NCI-H1048 (cell line): ENCODE data around the gene TSC2.
"Not testable (repeated sequence)": the region's sequence is repeated elsewhere in the genome, so short reads cannot be mapped to it uniquely, and the experiment has no call there.

Experiments used
- DNase-seq: peaks from one replicate; lab custom pipeline; 2025; lab: John Stamatoyannopoulos, UW

Gene TSC2

DNA sequence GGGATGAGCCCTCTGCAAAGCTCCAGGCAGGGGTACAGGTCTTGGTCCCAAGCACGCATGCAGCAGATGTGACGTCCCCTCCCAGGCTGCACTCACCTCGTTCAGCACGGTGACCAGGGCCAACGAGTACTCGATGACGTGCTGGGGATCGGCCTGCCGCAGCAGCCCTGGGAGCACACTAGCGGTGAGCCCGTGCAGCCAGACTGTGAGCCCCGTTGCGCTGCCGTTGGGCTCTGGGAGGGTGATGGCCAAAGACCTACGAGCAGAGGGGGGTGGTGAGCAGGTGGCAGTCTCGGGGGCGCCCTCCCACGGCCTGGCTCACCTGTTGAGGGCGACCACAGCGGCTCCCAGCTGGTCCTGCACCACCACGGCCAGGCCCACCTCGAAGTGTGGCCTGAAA is 58.0 kb downstream of the TSC2 start:
- not testable (repeated sequence) for DNase-seq

DNA sequence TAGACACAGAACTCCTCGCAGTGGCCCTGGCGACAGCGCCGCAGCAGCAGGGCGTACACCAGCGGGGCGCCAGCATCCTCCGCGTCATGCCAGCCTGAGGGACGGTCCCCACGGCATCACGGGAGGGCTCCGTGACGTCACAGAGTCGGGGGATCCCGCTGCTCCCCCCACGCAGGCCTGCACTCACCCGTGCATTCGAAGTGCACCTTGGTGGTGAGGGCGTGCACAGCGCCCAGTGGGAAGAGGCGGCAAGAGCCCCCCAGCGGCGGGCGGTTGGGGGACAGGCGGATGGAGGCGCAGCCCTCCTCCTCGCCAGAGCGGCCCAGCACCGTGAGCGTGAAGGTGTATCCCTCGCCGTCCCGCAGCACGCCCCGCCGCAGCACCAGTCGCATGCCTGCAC is 58.4 kb downstream of the TSC2 start:
- not testable (repeated sequence) for DNase-seq

GRCh38 chr16:2107121-2107790 is 59.5 kb downstream of the TSC2 start:
- DNase-seq, result not testable (repeated sequence)

DNA sequence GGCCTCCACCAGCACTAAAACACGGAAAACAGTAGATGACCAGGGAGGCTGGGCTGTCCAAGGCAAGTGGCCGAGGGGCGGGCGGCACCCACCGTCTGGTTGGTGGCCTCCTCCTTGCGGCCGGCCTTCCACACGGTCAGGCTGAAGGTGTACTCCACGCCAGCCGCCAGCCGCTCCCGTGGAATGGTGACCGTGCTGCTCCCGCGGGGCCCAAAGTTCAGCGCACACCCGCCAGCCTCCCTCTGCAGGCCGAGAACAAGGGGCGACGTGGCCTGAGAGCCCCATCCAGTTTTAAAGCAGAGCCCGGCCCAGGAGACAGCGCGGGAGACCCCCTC is 60.0 kb downstream of the TSC2 start:
- not testable (repeated sequence) for DNase-seq

GRCh38 chr16:2108446-2109270 is 60.9 kb downstream of the TSC2 start:
- DNase-seq, result not testable (repeated sequence)

GRCh38 chr16:2109271-2109580 is 61.4 kb downstream of the TSC2 start:
- not testable (repeated sequence) for DNase-seq

GRCh38 chr16:2109872-2110271 is 62.1 kb downstream of the TSC2 start:
- not testable (repeated sequence) for DNase-seq

- not testable (repeated sequence) for DNase-seq
These were observed 62.7 kb downstream of the TSC2 start for GRCh38 chr16:2110332-2111008.

DNA sequence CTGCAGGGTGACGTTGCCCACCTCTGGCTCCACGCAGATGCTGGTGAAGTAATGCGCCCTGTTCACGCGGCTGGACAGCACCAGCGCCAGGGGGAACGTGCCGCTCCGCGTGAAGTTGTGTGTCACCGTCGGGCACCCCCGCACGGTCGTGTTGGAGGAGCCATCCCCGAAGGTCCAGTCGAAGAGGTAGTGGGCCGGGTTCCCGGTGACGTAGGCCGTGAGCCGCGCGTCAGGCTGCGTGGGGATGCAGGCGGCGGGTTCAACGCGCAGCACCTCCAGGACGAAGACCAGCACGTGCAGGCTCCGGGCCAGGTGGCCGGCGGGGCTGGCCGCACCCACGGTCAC is 63.2 kb downstream of the TSC2 start:
- not testable (repeated sequence) for DNase-seq

DNA sequence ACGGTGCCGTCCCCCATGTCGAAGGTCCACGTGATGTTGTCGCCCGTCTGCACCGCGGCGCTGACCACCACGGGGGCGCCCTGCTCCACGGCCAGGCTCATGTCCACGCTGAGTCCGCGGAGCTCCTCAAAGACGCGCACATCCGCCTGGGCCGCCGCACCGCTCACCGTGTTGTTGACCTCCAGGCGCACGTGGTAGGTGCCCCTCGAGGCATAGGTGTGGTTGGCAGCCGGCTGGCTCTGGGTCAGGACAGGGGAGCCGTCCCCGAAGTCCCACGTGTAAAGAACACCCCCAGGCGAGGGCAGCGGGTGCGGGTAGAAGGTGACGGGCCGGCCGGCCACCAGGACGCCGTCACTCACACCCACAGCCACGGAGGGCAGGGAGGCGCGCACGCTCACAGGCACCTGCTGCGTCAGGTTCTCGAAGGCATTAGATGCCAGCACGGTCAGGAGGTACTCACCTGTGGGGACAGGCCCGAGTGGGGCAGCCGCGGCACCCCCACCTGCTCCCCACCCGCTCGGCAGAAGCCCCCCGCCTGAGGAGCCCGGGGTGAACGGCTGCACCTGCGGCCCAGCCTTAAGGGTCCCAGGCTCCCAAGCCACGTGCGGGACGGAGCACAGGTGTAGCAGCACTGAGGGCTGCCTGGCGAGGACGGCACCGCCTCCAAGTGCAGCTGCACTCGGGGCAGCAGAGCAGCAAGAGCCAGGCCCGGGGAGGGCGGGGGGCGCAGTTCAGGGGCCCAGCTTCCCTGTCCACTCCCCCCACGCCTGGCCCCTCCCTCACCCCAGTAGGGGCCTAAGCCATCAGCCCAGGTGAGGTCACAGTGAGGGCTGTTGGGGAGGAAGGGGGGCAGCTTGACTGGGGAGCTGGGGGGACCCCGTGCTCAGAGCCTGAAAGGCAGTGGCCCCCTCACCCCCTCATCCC is 63.9 kb downstream of the TSC2 start:
- not testable (repeated sequence) for DNase-seq

DNA sequence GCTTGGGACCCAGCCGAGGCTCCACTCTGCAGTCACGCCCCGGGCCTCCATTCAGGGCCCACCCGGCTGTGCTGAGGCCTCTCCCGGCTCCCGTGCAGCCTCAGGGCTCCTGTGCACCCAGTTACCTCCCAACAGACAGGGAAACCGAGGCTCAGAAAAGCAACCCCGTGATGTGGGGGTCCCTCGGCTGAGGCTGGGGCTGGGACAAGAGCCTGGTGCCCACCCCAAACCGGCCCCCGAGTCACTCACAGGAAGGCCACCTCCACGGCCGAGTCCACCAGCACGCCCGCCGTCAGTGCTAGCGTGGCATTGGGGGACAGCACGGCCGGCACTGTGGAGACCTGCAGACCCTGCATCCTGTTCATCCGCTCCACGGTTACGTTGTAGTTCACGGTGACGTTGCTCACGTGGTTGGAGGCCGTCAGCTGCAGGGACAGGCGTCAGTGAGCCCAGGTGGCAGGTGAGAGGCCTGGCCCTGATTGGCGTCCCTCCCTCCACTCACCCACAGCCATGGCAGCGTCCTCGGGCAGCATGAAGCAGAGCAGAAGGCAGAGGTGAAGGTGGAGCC is 64.8 kb downstream of the TSC2 start:
- not testable (repeated sequence) for DNase-seq

DNA sequence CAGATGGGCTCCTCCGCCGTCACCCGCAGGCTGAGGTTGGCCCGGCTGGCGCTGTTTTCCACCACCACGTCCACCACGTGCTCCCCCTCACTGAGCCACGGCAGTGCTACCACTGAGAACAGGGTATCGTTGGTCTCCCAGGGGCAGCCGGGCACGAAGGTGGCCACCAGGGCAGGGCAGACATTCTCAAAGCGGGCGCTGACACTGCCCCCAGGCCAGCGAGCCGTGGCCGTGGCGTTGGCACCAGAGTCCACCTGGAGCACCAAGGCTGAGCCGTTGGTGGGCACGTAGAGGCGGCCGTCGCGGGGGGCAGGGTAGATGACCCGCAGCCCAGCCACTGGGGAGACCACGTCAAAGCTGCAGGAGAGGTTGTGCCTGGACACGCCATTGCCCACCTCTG is 66.4 kb downstream of the TSC2 start:
- DNase-seq, result not testable (repeated sequence)

DNA sequence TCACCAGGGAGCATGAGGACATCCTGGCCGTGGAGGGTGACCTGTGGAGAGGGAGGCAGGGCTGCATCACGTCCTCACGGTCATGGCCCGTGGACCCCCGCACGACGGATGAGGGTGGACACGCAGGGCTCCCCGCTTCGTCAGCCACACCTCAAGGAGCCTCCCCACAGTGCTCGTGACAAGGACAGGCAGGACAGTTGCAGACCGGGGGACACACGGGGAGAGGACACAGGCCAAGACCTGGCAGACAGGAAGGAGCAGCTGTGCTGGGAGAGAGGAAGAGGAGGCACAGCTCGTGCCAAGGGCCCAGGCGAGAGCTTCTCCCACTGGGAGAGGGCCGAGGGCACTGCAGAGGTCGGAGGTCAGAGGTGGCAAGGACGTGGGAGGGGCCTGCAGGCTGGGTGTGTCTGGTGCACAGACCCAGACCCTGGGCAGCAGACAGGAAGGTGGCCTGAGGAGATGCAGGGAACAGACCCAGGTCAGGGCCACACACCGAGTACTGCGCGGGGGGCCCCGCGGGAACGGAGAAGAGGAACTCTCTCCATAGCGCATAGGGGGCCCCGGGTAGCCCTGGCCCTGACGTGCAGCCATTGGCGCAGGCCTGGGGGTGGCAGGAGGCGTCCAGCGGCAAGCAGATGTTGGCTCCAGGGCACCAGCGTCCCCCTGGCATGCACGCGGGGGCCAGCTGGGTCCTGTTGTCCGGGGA is 67.3 kb downstream of the TSC2 start:
- DNase-seq, result not testable (repeated sequence)

- no peak for DNase-seq
These were observed 67.8 kb downstream of the TSC2 start for GRCh38 chr16:2115591-2115973.

DNA sequence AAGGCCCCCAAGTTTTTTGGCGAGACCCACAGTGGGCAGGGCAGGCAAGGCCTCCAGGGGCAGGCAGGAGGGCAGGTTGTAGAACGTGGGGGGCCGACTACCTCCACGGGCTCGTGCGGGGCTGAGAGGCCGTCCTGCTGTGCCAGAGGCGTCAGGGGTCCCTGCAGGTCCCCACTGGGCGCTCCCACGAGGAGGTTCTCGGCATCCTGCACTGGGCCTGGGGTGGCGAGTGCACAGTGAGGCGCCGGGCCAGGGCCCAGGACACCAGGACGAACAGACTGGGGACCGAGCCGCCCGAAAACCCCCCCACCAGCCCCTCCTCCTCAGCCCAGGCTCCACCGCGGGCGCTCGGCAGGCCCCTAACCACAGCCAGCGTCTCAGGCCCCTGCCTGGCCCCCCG is 68.6 kb downstream of the TSC2 start:
- not testable (repeated sequence) for DNase-seq

DNA sequence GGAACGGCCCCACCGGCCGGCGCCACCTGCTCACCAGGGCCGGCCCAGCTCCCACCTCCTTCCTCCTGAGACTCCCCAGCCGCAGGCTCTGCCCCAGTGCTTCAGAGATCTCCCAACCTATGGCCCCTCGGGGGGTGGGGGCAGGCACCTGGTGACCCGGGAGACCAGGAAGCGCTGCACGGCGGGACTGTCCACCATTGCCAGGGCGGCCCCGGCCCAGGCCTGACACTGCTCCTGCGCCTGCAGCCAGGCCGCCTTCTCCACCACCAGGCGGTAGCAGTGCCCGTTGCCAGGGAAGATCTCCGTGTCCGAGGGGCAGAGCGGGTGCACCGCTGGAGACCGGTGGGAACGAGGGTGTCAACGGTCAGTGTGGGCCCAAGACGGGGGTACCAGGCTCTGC is 69.6 kb downstream of the TSC2 start:
- not testable (repeated sequence) for DNase-seq

DNA sequence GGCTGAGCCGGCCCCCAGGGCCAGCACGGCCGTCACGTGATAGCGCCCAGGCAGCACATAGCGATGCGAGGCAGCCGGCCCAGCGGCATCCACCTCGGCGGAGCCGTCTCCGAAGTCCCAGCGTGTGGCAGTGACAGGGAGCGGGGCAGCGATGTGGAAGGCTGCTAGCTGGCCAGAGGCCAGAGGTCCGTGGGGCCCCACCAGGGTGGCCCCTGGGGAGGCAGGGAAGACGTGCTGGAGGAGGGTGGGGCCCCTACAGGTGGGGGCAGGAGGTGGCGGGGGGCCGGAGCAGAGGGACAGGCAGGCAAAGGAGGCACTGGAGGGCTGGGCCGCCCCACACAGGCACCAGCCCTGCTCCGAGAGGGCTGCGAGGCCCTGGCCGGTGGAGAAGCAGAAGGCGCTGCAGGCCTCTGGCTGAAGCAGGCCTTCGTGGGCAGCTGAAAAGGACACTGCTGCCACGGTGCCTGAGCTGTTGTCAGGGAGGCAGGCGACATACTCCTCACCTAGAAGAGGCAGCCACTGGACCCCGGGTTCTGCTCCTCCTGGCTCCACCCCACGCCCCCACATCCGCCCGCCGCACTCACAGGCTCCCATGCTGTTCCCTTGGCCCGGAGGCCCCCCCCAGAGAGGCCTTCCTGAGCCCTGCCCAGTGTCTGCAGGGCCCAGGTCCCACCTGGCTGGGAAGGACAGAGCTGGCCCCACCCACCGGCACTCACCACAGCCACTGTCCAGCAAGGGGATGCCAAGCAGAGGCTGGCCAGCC is 70.4 kb downstream of the TSC2 start:
- DNase-seq, result not testable (repeated sequence)

DNA sequence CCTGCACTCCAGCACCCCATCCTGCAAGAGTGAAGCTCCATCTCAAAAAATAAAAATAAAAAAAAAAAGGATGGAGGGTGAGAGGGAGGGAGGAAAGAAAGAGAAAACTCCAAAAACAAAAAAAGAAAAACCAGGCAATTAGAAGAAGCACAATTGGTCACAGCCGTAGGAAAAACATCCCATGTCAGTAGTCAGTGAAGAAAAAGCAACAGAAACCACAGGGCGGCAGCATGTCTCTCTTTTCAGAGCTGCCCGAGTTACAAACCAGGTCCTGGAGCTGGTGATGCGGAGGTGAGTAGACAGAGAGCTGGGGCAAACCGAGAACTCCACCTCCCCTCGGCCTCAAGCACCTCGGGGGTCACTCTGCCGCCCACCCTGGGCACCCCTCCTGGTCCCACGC is 73.5 kb downstream of the TSC2 start:
- not testable (repeated sequence) for DNase-seq

DNA sequence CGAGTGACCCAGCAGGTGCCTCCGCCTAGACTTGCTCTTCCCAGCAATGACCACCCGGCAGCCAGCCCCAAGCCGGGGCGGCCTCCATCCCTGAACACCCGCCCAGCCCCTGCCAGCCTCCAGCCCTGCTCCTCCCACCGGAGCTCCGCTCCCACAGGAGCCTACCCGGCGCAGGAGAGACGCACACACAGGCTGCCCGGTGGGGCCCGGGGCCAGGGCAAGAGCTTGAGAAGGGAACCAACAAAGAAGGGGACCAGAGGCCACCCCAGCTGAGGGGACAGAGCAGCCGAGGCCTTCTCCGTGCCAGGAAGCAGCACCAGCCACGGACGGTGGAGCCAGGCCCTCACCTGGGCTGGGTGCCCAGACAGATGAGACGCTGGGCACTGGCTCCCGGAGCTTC is 74.1 kb downstream of the TSC2 start:
- no peak for DNase-seq

- DNase-seq, result no peak
These were observed 74.6 kb downstream of the TSC2 start for GRCh38 chr16:2122429-2122828.
